Effector memory CD8-positive, alpha-beta T cell (primary cell): ENCODE data around the gene NAALADL1.
"Not testable (repeated sequence)": the region's sequence is repeated elsewhere in the genome, so short reads cannot be mapped to it uniquely, and the experiment has no call there.

Source experiments
- ATAC-seq: fragments of 150-1000 bp; cut with Tn5 transposase; replicated peaks from 2 replicates; pipeline ENCODE4 v1.10.0; 2021; ENCODE audit warnings: mild to moderate bottlenecking, moderate library complexity
- DNase-seq, 3 experiments: peaks; one replicate each; pipeline ENCODE4 v3.0.0; 2021
- H3K27ac Mint-ChIP-seq, 2 donors: one replicate each; pipeline ENCODE4 v1.8.0; 2022; ENCODE audit warnings: mild to moderate bottlenecking in 2 of 2, mixed read lengths in 2 of 2, moderate library complexity in 2 of 2
- H3K27me3 Mint-ChIP-seq, 2 donors: one replicate each; pipeline ENCODE4 v1.8.0; 2022; ENCODE audit warnings: mixed read lengths in 2 of 2
- H3K36me3 Mint-ChIP-seq: one replicate; pipeline ENCODE4 v1.8.0; 2022; ENCODE audit warnings: mild to moderate bottlenecking, moderate library complexity, mixed read lengths; ENCODE audit not compliant: insufficient read depth
- H3K4me1 Mint-ChIP-seq, 2 donors: one replicate each; pipeline ENCODE4 v1.8.0; 2022; ENCODE audit warnings: low read depth in 2 of 2, mixed read lengths in 2 of 2
- H3K4me3 Mint-ChIP-seq, 2 donors: one replicate each; pipeline ENCODE4 v1.8.0; 2022; ENCODE audit warnings: mild to moderate bottlenecking in 2 of 2, mixed read lengths in 2 of 2, moderate library complexity in 2 of 2
- H3K9me3 Mint-ChIP-seq, 2 donors: one replicate each; pipeline ENCODE4 v1.8.0; 2022; ENCODE audit warnings: mixed read lengths in 2 of 2

Gene NAALADL1

GRCh38 chr11:65008016-65008415 lies 50.3 kb downstream of the NAALADL1 start:
- no peak for ATAC-seq
- no peak overlapping the region for H3K4me3 Mint-ChIP-seq
- no peak for DNase-seq
- no peak overlapping the region for H3K27ac Mint-ChIP-seq
- H3K27me3 Mint-ChIP-seq, result peaks cover 10 to 15% of the 10 kb centered on the region in 2 donors
- no peaks in the 10 kb centered on the region for H3K9me3 Mint-ChIP-seq
- no peaks in the 10 kb centered on the region for H3K36me3 Mint-ChIP-seq
- H3K4me1 Mint-ChIP-seq, result peaks cover under 1 to 2% of the 10 kb centered on the region in 2 donors

- H3K4me3 Mint-ChIP-seq, H3K9me3 Mint-ChIP-seq, DNase-seq, ATAC-seq, H3K4me1 Mint-ChIP-seq, H3K27ac Mint-ChIP-seq, H3K36me3 Mint-ChIP-seq: not testable (repeated sequence)
- H3K27me3 Mint-ChIP-seq, result peaks cover 10 to 29% of the 10 kb centered on the region in 2 donors
Observed at GRCh38 chr11:65003968-65004367, 54.4 kb downstream of the NAALADL1 start.

- H3K27ac Mint-ChIP-seq, result no peak overlapping the region
- ATAC-seq, result no peak
- no peak for DNase-seq
- peaks cover 4 to 6% of the 10 kb centered on the region in 2 donors for H3K4me1 Mint-ChIP-seq
- no peaks in the 10 kb centered on the region for H3K36me3 Mint-ChIP-seq
- H3K9me3 Mint-ChIP-seq, result no peaks in the 10 kb centered on the region
- H3K27me3 Mint-ChIP-seq, result peaks cover 10 to 29% of the 10 kb centered on the region in 2 donors
- no peak overlapping the region for H3K4me3 Mint-ChIP-seq
Observed at GRCh38 chr11:65003282-65003681, 55.1 kb downstream of the NAALADL1 start.

- Mint-ChIP-seq H3K27me3 (peaks cover 10 to 29% of the 10 kb centered on the region in 2 donors), H3K9me3 (no peaks in the 10 kb centered on the region), H3K4me1 (peaks cover 6 to 8% of the 10 kb centered on the region in 2 donors), H3K4me3 (no peak overlapping the region), H3K36me3 (no peaks in the 10 kb centered on the region), H3K27ac (no peak overlapping the region)
- ATAC-seq (no peak), DNase-seq (no peak)
Observed at GRCh38 chr11:65002706-65003105, 55.6 kb downstream of the NAALADL1 start.

- H3K4me1 Mint-ChIP-seq, result peaks cover 8 to 10% of the 10 kb centered on the region in 2 donors
- H3K36me3 Mint-ChIP-seq, result no peaks in the 10 kb centered on the region
- no peaks in the 10 kb centered on the region for H3K9me3 Mint-ChIP-seq
- H3K27me3 Mint-ChIP-seq, result peaks cover under 1 to 28% of the 10 kb centered on the region in 2 donors
- no peak overlapping the region for H3K4me3 Mint-ChIP-seq
- no peak for DNase-seq
- ATAC-seq, result no peak
- peak overlapping the region in 1 of 2 donors; percentile 83 for H3K27ac Mint-ChIP-seq
Observed at GRCh38 chr11:64999478-64999877, 58.9 kb downstream of the NAALADL1 start.

- no peaks in the 10 kb centered on the region for H3K36me3 Mint-ChIP-seq
- peak overlapping the region; percentile 19 to 83 for H3K27ac Mint-ChIP-seq
- DNase-seq (no peak), ATAC-seq (no peak)
- no peaks in the 10 kb centered on the region for H3K9me3 Mint-ChIP-seq
- no peak overlapping the region for H3K4me3 Mint-ChIP-seq
- peaks cover 0 to 33% of the 10 kb centered on the region in 2 donors for H3K27me3 Mint-ChIP-seq
- H3K4me1 Mint-ChIP-seq, result peaks cover 8 to 10% of the 10 kb centered on the region in 2 donors
Observed at GRCh38 chr11:64998690-64999431, 59.5 kb downstream of the NAALADL1 start.

GRCh38 chr11:64998141-64998540 lies 60.2 kb downstream of the NAALADL1 start:
- no peak for ATAC-seq
- H3K9me3 Mint-ChIP-seq, result no peaks in the 10 kb centered on the region
- H3K27ac Mint-ChIP-seq, result peak overlapping the region; percentile 19 to 83
- peaks cover 8 to 10% of the 10 kb centered on the region in 2 donors for H3K4me1 Mint-ChIP-seq
- DNase-seq, result no peak
- peaks cover 0 to 29% of the 10 kb centered on the region in 2 donors for H3K27me3 Mint-ChIP-seq
- H3K36me3 Mint-ChIP-seq, result no peaks in the 10 kb centered on the region
- no peak overlapping the region for H3K4me3 Mint-ChIP-seq

GRCh38 chr11:64996710-64997380 lies 61.5 kb downstream of the NAALADL1 start, which contains the start of gene BATF2:
Gene BATF2 (minus strand): TSS chr11:64996971. CDS start chr11:64996914, 57 bp downstream.
- H3K9me3 Mint-ChIP-seq, result no peaks in the 10 kb centered on the region
- DNase-seq, result no peak
- ATAC-seq, result no peak
- peaks cover 9 to 17% of the 10 kb centered on the region in 2 donors for H3K27me3 Mint-ChIP-seq
- H3K4me3 Mint-ChIP-seq, result peak within 1 kb of the TSS in 1 of 2 donors; percentile 49
- H3K4me1 Mint-ChIP-seq, result peaks cover 8 to 10% of the 10 kb centered on the region in 2 donors
- no peaks in the 10 kb centered on the region for H3K36me3 Mint-ChIP-seq
- no peak within 1 kb of the TSS for H3K27ac Mint-ChIP-seq

GRCh38 chr11:64996327-64996709 lies 62.0 kb downstream of the NAALADL1 start:
- no peaks in the 10 kb centered on the region for H3K36me3 Mint-ChIP-seq
- no peaks in the 10 kb centered on the region for H3K9me3 Mint-ChIP-seq
- no peak for ATAC-seq
- peaks cover 9 to 14% of the 10 kb centered on the region in 2 donors for H3K27me3 Mint-ChIP-seq
- peaks cover 8 to 10% of the 10 kb centered on the region in 2 donors for H3K4me1 Mint-ChIP-seq
- peak overlapping the region in 1 of 2 donors; percentile 24 for H3K4me3 Mint-ChIP-seq
- DNase-seq, result no peak
- H3K27ac Mint-ChIP-seq, result no peak overlapping the region
